ENCODE results near the gene HEPN1. TPM values are rescaled to one million over a fixed set of nuclear protein-coding genes. Genes with fewer than 3 reads are reported as not detected.

Gene HEPN1
- total RNA-seq, 2 experiments from 2014 or later: not detected

DNA sequence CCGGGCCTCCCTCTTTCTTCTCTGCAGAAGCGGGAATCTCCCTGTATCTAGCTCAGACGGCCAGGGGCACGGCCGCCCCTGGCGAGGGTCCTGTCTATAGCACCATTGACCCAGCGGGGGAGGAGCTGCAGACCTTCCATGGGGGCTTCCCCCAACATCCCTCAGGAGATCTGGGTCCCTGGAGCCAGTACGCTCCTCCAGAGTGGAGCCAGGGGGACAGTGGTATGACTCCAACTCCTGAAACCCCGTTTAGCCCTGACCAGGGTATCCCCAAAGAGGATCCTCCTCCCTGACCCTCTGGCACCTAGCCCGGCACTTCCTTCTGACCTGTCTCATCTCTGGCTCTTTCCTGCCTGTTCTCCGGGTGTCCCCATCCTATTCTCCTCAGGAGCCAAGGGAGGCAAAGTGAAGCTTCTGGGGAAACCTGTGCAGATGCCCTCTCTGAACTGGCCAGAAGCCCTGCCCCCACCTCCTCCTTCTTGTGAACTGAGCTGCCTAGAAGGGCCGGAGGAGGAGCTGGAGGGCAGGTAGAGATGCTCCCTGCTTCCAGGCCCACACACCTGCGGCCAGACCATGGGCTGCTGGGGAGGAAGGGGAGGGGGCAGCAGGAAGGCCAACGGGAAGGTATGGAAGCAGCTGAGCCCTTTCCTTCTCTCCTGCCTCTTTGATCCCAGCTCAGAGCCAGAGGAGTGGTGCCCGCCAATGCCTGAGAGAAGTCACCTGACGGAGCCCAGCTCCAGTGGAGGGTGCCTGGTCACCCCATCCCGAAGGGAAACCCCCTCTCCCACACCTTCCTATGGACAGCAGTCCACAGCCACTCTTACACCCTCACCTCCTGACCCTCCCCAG lies 40.9 kb upstream of the HEPN1 start:
- Mint-ChIP-seq H3K36me3 (ENCODE audit: low read depth) (no peaks in the 10 kb centered on the region), H3K27me3 (peaks cover 22% of the 10 kb centered on the region), H3K4me3 (peak overlapping the region; percentile 26), H3K27ac (no peak overlapping the region), H3K9me3 (no peaks in the 10 kb centered on the region), H3K4me1 (peaks cover 19% of the 10 kb centered on the region)
- ChIA-PET POLR2A (no interaction called here), CTCF (no interaction called here)
- DNase-seq: no peak

DNA sequence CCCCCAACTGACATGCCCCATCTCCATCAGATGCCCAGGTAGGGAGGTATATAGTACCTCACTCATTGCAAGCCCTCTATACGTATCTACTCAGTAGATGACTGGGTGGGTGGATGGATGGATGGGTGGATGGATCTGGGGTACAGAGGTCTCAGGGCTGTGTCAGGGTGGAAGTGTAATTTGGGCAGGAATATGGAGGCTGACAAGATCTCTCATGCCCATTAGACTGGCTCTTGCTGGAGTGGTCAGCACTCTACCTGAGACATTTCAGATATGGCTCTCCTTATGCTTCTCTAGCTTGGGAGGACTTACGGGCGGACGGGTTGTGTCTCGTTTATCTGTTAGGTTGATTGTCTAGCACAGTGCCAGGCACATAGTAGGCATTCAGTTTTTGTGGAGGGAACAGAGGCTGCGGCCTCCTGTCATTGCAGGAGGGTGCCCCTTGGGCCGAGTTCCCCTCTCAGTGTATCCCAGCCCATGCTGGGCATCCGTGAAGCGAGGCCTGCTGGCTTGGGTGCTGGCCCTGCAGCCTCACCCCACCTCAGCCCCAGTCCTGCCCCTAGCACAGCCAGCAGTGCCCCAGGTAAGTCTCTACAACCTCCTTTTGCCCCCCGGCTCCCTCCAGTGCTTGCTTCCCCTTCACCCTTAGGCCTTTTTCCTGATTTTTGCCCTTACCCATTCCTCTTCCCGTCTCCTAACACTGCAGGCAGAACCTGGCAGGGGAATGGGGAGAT lies 40.1 kb upstream of the HEPN1 start:
- DNase-seq: no peak
- ChIA-PET POLR2A (no interaction called here), CTCF (interaction anchor here (1.5 kb wide), 1 partner anchor 9 kb away, joined by 5 read pairs; no protein-coding TSS in a partner anchor)
- Mint-ChIP-seq H3K4me3 (no peak overlapping the region), H3K36me3 (ENCODE audit: low read depth) (no peaks in the 10 kb centered on the region), H3K9me3 (no peaks in the 10 kb centered on the region), H3K4me1 (peaks cover 19% of the 10 kb centered on the region), H3K27ac (no peak overlapping the region), H3K27me3 (peaks cover 17% of the 10 kb centered on the region)

DNA sequence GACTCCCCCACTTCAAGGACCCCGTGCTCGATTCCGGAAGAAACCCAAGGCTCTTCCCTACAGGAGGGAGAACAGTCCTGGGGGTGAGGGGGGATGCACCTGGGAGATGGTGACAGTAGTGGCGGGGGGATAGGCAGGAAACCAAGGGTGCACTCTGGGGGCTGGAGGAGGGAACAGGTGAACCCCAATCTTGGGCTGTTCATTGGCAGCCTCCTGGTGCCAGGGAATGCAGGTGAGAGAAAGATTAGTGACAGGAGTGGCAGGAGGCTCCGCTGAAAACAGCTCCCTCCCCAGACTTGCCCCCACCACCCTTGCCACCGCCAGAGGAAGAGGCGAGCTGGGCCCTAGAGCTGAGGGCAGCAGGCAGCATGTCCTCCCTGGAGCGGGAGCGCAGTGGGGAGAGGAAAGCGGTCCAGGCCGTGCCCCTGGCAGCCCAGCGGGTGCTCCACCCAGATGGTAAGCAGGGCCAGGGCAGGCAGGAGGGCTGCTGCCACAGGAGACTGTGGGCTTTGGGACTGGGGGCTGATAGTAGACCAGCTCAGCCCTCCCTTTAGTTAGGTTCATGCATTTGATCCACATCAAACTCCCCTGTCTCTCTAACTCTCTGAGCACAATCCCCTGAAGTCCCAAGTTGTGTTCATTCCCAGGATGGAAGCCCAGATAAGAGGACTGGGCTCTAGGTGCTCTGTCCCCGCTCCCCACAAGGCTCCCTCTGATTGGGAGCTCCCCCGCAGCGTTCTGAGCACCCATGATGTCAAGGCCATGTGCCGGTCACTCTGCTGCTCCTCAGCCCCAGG lies 39.4 kb upstream of the HEPN1 start:
- no peak overlapping the region for H3K27ac Mint-ChIP-seq
- POLR2A ChIA-PET: interaction anchor here (0.6 kb wide), 1 partner anchor 47 kb away, joined by 5 read pairs; no protein-coding TSS in a partner anchor

DNA sequence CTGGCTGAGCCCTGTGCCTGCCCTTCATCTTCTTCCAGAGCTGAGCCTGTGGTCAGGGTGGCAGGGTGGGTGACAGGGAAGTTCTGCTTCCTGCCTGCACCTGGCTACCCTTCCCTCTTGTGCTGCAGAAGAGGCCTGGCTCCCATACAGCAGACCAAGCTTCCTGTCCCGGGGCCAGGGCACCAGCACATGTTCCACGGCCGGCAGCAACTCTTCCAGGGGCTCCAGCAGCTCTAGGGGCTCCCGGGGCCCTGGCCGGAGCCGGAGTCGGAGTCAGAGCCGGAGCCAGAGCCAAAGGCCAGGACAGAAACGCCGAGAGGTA lies 38.8 kb upstream of the HEPN1 start:
- POLR2A ChIA-PET: interaction anchor here (0.6 kb wide), 1 partner anchor 47 kb away, joined by 5 read pairs; no protein-coding TSS in a partner anchor
- Mint-ChIP-seq H3K27me3 (peaks cover 6% of the 10 kb centered on the region), H3K4me1 (peaks cover 19% of the 10 kb centered on the region), H3K4me3 (no peak overlapping the region), H3K9me3 (no peaks in the 10 kb centered on the region), H3K27ac (no peak overlapping the region), H3K36me3 (ENCODE audit: low read depth) (no peaks in the 10 kb centered on the region)
- CTCF ChIA-PET: interaction anchor here (1.5 kb wide), 1 partner anchor 10 kb away, joined by 5 read pairs; no protein-coding TSS in a partner anchor
- DNase-seq: no peak

More for the DNA sequence above, 39.4 kb upstream of the HEPN1 start:
- H3K4me3 Mint-ChIP-seq: no peak overlapping the region
- no peaks in the 10 kb centered on the region for H3K9me3 Mint-ChIP-seq
- CTCF ChIA-PET: interaction anchor here (1.5 kb wide), 1 partner anchor 10 kb away, joined by 5 read pairs; no protein-coding TSS in a partner anchor
- H3K4me1 Mint-ChIP-seq: peaks cover 19% of the 10 kb centered on the region
- no peak for DNase-seq
- peaks cover 10% of the 10 kb centered on the region for H3K27me3 Mint-ChIP-seq
- H3K36me3 Mint-ChIP-seq (ENCODE audit: low read depth): no peaks in the 10 kb centered on the region

DNA sequence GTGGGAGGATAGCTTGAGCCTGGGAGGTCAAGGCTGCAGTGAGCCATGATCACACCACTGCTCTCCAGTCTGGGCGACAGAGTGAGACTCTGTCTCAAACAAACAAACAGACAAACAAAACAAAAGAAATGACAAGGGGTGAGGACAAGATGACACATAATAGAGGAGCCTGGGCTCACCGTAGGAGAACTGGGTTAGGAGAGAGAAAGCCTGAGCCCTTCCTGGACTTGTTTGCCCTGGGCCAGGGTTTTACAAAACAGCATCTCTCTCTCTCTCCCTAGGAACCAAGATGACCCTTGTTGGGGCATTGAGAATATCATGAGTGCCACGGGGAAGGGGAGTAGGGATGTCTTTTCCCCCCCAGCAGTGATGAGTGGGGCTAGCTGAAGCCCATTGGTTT lies 38.1 kb upstream of the HEPN1 start:
- no peaks in the 10 kb centered on the region for H3K36me3 Mint-ChIP-seq (ENCODE audit: low read depth)
- no peak for DNase-seq
- H3K4me1 Mint-ChIP-seq: peaks cover 16% of the 10 kb centered on the region
- no peaks in the 10 kb centered on the region for H3K9me3 Mint-ChIP-seq
- ChIA-PET CTCF (no interaction called here), POLR2A (no interaction called here)
- H3K27me3 Mint-ChIP-seq: no peaks in the 10 kb centered on the region
- H3K27ac Mint-ChIP-seq: no peak overlapping the region
- no peak overlapping the region for H3K4me3 Mint-ChIP-seq

DNA sequence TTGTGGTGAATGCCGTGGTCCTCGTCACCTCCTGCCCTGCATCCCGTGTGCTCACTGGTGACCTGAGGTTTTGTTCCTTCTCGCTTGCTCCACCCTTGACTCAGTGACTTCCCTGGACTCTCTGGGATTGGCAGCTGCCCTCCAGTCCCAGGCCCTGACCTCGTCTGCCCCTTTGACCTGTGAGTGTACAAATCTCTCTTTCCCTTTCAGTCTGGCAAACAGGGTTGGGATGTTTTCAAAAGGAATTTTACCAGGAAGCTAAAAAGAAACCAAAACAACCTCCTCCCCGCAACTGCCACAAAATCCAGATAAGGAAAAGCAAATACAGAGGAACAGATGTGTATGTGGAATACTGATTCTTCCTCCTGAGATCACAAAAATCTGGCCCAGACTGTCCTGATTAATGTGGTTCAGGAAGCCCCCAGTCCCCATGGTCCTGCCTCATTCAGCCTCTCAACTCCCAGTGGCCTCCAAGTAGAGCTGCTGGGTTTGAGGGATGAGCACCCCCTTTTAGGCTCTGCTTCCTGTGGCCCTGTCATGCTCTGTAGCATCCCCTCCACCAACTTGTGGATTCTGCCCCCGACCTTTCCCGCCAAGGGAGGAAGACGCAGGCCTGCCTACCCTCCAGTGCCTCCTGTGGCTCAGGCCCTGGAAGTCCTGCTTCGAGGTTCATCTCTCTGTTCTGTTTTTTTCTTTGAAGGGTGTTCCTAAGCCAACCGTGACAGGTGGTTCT lies 36.5 kb upstream of the HEPN1 start:
- DNase-seq: no peak
- POLR2A ChIA-PET: no interaction called here
- no peak overlapping the region for H3K4me3 Mint-ChIP-seq
- no peaks in the 10 kb centered on the region for H3K27me3 Mint-ChIP-seq
- CTCF ChIA-PET: interaction anchor here (0.8 to 1.1 kb wide), 2 partner anchors 8 to 44 kb away, joined by 3 read pairs; no protein-coding TSS in a partner anchor
- peaks cover 3% of the 10 kb centered on the region for H3K4me1 Mint-ChIP-seq
- no peaks in the 10 kb centered on the region for H3K9me3 Mint-ChIP-seq
- no peak overlapping the region for H3K27ac Mint-ChIP-seq
- no peaks in the 10 kb centered on the region for H3K36me3 Mint-ChIP-seq (ENCODE audit: low read depth)

DNA sequence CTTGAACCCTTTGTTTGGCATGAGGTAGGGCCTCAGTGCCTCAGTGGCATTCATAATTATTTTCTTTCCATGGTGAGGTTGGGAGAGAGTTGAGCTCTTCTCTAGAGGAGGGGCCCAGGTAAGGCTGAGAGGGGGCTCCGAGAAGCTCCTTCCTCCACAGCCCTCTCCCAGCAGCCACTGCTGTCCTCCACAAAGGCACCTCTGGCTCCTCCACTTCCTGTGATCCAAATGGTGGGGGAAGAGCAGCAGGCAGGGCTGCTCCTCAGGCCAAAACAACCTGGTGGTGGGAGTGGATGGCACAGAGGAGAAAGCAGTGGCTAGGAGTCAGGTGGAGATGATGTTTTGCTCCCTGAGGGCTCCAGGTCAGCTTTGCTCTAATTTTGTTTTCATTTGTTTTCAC lies 34.7 kb upstream of the HEPN1 start:
- Mint-ChIP-seq H3K9me3 (no peaks in the 10 kb centered on the region), H3K4me1 (no peaks in the 10 kb centered on the region), H3K27me3 (no peaks in the 10 kb centered on the region), H3K36me3 (ENCODE audit: low read depth) (no peaks in the 10 kb centered on the region), H3K27ac (no peak overlapping the region), H3K4me3 (no peak overlapping the region)
- ChIA-PET POLR2A (no interaction called here), CTCF (no interaction called here)
- no peak for DNase-seq

DNA sequence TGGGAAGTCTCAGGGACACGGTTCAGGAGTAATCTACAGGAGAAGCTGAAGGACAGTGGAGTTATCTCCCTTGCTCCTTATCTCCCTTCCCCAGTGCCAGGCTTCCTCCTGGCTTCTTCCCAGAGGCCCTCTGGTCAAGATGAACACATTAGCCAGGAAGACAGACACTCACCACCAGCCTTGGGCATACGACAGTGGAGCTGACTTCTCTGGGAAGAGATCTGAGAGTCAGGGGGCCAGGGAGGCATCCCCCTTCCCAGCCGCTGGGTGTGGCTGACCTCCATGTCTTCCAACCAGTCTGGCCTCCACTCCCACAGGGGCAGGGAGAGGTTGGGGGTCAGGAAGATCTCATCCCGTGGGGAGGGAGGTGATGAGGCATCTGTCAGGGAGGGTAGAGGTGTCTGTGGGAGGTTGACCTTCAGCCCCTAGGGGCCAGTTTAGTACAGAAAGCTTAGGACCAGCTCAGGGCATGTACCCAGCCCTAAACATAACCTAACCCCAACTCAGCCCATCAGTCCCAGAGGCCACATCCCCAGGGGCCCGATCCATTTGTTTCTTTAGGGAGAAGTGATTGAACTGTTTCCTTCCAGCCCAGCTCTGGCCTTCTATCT lies 34.1 kb upstream of the HEPN1 start:
- H3K27ac Mint-ChIP-seq: no peak overlapping the region
- H3K27me3 Mint-ChIP-seq: peaks cover 2% of the 10 kb centered on the region
- H3K36me3 Mint-ChIP-seq (ENCODE audit: low read depth): no peaks in the 10 kb centered on the region
- ChIA-PET POLR2A (no interaction called here), CTCF (no interaction called here)
- H3K4me3 Mint-ChIP-seq: no peak overlapping the region
- no peaks in the 10 kb centered on the region for H3K9me3 Mint-ChIP-seq
- H3K4me1 Mint-ChIP-seq: no peaks in the 10 kb centered on the region
- DNase-seq: no peak

DNA sequence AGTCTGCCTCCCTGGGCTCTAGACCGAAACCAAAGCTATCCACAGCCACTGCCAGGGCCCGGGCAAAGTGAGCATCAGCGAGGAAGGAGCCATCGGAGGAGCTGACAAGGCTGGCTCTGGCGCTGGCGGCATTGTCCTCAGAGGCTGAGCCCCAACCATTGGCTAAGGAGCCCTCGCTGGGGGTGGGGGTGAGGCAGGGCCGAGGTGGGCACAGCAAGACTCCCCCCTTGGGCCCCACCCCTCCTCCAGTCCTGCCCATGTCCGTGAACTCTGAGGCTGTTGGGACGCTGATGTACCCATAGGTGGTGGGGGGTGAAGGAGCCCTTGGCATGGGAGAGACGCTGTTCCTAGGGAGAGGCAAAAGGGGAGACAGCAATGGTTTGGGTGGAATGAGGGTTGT lies 32.6 kb upstream of the HEPN1 start:
- peaks cover 2% of the 10 kb centered on the region for H3K27me3 Mint-ChIP-seq
- POLR2A ChIA-PET: no interaction called here

DNA sequence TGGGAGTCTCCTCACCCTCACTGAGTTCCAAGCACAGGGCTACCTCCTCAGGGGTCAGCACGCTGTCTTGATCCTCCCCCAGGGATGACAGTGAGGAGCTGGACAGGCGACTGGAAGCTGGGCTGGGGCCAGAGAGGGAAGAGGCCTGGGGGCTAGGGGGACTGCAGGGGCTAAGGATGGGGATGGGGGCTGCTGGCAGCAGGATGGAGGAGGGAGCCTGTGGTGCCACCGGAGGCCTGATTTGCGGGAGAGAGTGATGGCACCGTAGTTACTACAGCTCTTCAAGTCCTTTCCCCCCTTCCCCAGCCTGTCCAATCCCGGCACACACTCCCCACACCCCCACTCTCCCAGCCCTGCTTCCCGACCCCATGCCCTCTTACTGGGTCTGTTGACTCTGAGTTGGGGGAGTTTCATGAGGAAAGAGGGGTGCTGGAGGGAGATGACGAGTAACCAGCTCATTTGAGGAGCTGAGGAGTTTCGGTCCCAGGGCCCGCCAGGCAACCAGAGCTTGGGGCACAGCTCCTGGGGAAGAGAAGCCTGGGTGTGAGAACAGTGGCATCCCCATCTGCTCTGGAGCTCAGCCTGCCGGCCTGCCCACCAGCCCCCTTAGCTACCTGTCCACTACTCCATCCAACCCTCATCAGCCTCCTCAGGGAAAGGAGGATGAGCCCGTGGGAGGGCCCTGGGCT lies 31.9 kb upstream of the HEPN1 start:
- no peak overlapping the region for H3K4me3 Mint-ChIP-seq
- POLR2A ChIA-PET: no interaction called here
- no peak for DNase-seq
- peaks cover 2% of the 10 kb centered on the region for H3K27me3 Mint-ChIP-seq
- CTCF ChIA-PET: interaction anchor here (1.2 to 1.9 kb wide), 2 partner anchors 11 to 52 kb away, joined by 3 to 10 read pairs; no protein-coding TSS in a partner anchor
- no peak overlapping the region for H3K27ac Mint-ChIP-seq
- H3K4me1 Mint-ChIP-seq: no peaks in the 10 kb centered on the region
- no peaks in the 10 kb centered on the region for H3K9me3 Mint-ChIP-seq
- no peaks in the 10 kb centered on the region for H3K36me3 Mint-ChIP-seq (ENCODE audit: low read depth)

More for the DNA sequence above, 32.6 kb upstream of the HEPN1 start:
- H3K4me3 Mint-ChIP-seq: no peak overlapping the region
- CTCF ChIA-PET: interaction anchor here (1.2 to 1.9 kb wide), 2 partner anchors 10 to 51 kb away, joined by 3 to 10 read pairs; no protein-coding TSS in a partner anchor
- H3K27ac Mint-ChIP-seq: no peak overlapping the region
- H3K4me1 Mint-ChIP-seq: no peaks in the 10 kb centered on the region
- no peaks in the 10 kb centered on the region for H3K36me3 Mint-ChIP-seq (ENCODE audit: low read depth)
- DNase-seq: no peak
- H3K9me3 Mint-ChIP-seq: no peaks in the 10 kb centered on the region

DNA sequence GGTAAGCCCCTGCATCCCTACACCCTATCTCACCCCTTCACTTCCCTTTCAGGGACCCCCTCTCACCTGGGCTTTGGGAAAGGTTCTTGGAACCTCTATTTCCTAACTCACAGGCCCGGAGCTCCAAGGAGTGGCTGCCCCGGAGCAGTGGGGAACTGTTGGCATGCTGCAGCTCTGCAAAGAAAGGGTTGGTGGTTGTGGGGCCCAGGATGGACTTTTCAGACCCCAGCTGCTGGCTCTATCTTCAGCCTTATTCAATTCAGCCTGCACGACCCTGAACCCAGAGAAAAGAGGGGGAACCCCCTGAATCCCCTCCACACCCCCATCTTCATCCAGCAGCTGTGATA lies 31.4 kb upstream of the HEPN1 start:
- Mint-ChIP-seq H3K27ac (no peak overlapping the region), H3K4me1 (no peaks in the 10 kb centered on the region), H3K4me3 (no peak overlapping the region), H3K27me3 (peaks cover 2% of the 10 kb centered on the region), H3K36me3 (ENCODE audit: low read depth) (no peaks in the 10 kb centered on the region), H3K9me3 (no peaks in the 10 kb centered on the region)
- DNase-seq: no peak
- CTCF ChIA-PET: interaction anchor here (1.2 to 1.9 kb wide), 2 partner anchors 11 to 52 kb away, joined by 3 to 10 read pairs; no protein-coding TSS in a partner anchor
- POLR2A ChIA-PET: no interaction called here
